Endothelial cell of umbilical vein (primary cell): Measurements from ENCODE around the gene LY6G6C.

Source experiments
- CTCF ChIP-seq, 2 donors: IDR thresholded peaks; 1 replicate in 1 of 2; 2 replicates in 1 of 2; pipeline ENCODE4 v1.5.1; 2011; ENCODE audit warnings: low read length in 2 of 2, mild to moderate bottlenecking in 2 of 2, moderate library complexity in 2 of 2, control low read depth in 1 of 2, inconsistent platforms in 1 of 2, low read depth in 1 of 2; ENCODE audit not compliant: insufficient read depth in 1 of 2; ENCODE audit errors: extremely low read depth in 1 of 2
- EZH2 ChIP-seq: IDR thresholded peaks from 2 replicates; pipeline ENCODE4 v1.6.1; 2012; ENCODE audit warnings: borderline replicate concordance, low read depth, mild to moderate bottlenecking, moderate library complexity, low read length, inconsistent platforms; ENCODE audit not compliant: severe bottlenecking
- POLR2A ChIP-seq: IDR thresholded peaks from 2 replicates; pipeline ENCODE4 v1.6.1; 2012; ENCODE audit warnings: low read depth, mild to moderate bottlenecking, control low read depth, low read length
- POLR2AphosphoS5 ChIP-seq: IDR thresholded peaks from 2 replicates; pipeline ENCODE4 v1.6.1; 2012; ENCODE audit warnings: low read depth, mild to moderate bottlenecking, control low read depth, low read length, moderate library complexity; ENCODE audit not compliant: insufficient read depth

GRCh38 chr6:31713465-31713864 is 8.1 kb downstream of the LY6G6C start:
- TF ChIP-seq POLR2AphosphoS5 (no peak), POLR2A (no peak), CTCF (IDR thresholded peaks at IDR 0.05; ENCODE audit: extremely low read depth in 1 of 2, insufficient read depth in 1 of 2, low read depth in 1 of 2, low read length in 2 of 2) (no peak), EZH2 (no peak)
